Measurements from ENCODE around the gene TEX36.
"Not testable (repeated sequence)": the region's sequence is repeated elsewhere in the genome, so short reads cannot be mapped to it uniquely, and the experiment has no call there.

The TEX36 gene

DNA sequence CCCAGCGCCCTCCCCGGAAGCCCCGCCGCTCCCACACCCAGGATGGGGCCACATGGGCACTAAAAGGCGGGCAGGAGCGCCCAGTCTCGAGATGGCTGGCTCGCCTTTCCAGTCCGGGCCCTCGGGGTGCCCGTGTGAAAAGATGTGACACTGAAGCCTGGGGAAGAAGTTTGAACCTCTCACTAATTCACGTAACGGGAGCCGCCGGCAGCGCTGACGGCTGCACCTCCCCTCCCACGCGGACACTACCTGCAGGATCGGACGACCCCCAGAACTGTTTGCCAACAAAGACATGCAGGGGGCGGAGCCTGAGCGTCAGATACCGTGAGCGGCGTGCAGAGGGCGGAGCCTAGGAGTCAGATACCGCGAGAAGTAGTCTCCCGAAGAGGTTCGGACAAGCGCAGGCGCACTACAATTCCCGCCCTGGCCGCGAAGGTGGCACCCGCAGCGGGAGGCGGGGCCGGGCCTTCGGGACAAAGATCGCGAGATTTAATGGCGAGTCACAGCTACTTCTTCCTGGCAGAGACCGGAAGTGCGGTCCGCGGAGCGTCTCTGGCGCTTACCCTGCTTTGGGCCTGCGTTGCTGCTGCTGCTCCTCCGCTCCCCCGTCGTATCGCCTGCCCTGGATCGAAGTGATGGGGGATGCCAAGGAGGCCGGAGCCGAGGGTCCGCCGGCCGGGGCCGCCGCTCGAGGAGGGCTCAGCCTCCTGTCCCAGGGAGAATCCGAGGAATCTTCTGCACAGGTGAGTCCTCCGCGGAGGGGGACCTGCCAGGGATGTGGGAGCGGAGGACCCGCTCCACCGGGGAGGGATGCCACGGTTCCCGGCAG lies 36.4 kb upstream of the TEX36 start, which contains the start of gene EDRF1:
Gene EDRF1 (plus strand): TSS at position 537 of the 829 bp plus-strand sequence. CDS start 99 bp downstream, at position 636.
- peak; percentile 93 for DNase-seq (ENCODE audit: low read depth)
- no peak for TF ChIP-seq CTCF (IDR thresholded peaks at IDR 0.05; ENCODE audit: control insufficient read depth, insufficient read depth, low read depth, low read length, missing control alignments)
- H3K4me3 ChIP-seq (ENCODE audit: control insufficient read depth, low read depth, low read length): peak within 1 kb of the TSS; percentile 97

DNA sequence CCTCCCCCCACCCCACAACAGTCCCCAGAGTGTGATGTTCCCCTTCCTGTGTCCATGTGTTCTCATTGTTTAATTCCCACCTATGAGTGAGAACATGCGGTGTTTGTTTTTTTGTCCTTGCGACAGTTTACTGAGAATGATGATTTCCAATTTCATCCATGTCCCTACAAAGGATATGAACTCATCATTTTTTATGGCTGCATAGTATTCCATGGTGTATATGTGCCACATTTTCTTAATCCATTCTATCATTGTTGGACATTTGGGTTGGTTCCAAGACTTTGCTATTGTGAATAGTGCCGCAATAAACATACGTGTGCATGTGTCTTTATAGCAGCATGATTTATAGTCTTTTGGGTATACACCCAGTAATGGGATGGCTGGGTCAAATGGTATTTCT lies 31.8 kb upstream of the TEX36 start:
- DNase-seq (ENCODE audit: low read depth); H3K4me3 ChIP-seq (ENCODE audit: control insufficient read depth, low read depth, low read length): not testable (repeated sequence)

GRCh38 chr10:125711110-125711750 lies 28.3 kb upstream of the TEX36 start:
- no peak overlapping the region for H3K4me3 ChIP-seq (ENCODE audit: control insufficient read depth, low read depth, low read length)
- DNase-seq (ENCODE audit: low read depth): no peak
- TF ChIP-seq CTCF (IDR thresholded peaks at IDR 0.05; ENCODE audit: control insufficient read depth, insufficient read depth, low read depth, low read length, missing control alignments): no peak

DNA sequence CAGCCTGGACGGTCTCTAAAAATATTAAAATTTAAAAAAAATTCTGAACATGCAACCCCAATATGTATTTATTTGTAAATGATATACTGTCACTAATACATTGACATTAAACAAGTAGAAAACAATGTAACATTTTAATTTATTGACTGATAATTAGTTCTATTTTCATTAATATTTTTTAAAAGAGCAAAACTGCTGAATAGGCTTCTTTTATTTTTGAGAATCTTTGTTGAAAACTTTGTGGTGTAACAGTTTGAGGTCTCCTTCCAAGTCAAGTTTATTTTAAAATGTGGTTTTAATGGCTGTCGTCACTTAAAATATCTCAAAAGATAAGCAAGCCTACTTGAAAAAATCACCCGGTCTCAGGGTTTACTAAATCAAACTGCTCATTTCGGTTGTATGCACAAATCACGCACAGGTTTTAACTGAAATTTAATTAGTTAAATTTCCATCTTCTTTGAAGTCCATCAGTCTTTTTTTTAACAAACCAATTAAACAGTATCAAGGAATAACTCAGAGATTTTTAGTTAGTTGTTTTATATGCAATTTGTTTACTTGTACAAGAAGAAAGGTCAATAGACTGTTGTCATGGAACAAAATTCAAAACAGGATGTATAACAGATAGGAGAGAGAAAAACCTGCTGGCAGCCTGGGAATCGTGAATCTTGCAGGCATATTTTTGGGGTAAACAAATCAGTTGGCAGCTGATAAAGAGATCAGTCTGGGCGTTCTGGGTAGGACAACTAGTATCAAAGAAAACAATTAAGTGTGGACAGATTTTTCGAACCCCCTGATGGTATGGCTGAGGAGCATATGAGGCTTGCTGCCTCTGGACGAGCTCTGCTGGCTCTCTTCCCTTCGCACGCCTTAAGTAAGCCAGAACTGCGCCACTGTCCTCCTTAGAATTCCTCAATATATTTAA lies 26.9 kb upstream of the TEX36 start:
- no peak for TF ChIP-seq CTCF (IDR thresholded peaks at IDR 0.05; ENCODE audit: control insufficient read depth, insufficient read depth, low read depth, low read length, missing control alignments)
- H3K4me3 ChIP-seq (ENCODE audit: control insufficient read depth, low read depth, low read length): no peak overlapping the region
- DNase-seq (ENCODE audit: low read depth): no peak

- TF ChIP-seq CTCF (IDR thresholded peaks at IDR 0.05; ENCODE audit: control insufficient read depth, insufficient read depth, low read depth, low read length, missing control alignments): no peak
- no peak overlapping the region for H3K4me3 ChIP-seq (ENCODE audit: control insufficient read depth, low read depth, low read length)
- no peak for DNase-seq (ENCODE audit: low read depth)
Measured at GRCh38 chr10:125708971-125709503, 26.1 kb upstream of the TEX36 start.

GRCh38 chr10:125707541-125708468 lies 24.8 kb upstream of the TEX36 start:
- TF ChIP-seq CTCF (IDR thresholded peaks at IDR 0.05; ENCODE audit: control insufficient read depth, insufficient read depth, low read depth, low read length, missing control alignments): no peak
- DNase-seq (ENCODE audit: low read depth): no peak

More at GRCh38 chr10:125707541-125708468, 24.8 kb upstream of the TEX36 start:
- no peak overlapping the region for H3K4me3 ChIP-seq (ENCODE audit: control insufficient read depth, low read depth, low read length)
